ENCODE measurements around the gene PTPRT. TPM values are rescaled to one million over a fixed set of nuclear protein-coding genes. Genes with fewer than 3 reads are reported as not detected.

The PTPRT gene
- total and polyA plus RNA-seq, 5 donors: 0.06 to 0.40 (median 0.20) TPM

GRCh38 chr20:42678895-42679294 is 510.8 kb downstream of the PTPRT start:
- ATAC-seq (no peak), DNase-seq (no peak)
- H3K4me3 ChIP-seq (ENCODE audit: low read length): no peak overlapping the region
- no peaks in the 10 kb centered on the region for H3K4me1 ChIP-seq (ENCODE audit: control insufficient read depth, insufficient read depth, low read length)
- WGBS: 36% methylated on average over 3 of the region's 3 CpGs
- no peaks in the 10 kb centered on the region for H3K27me3 ChIP-seq (ENCODE audit: control insufficient read depth, insufficient read depth)
- no peaks in the 10 kb centered on the region for H3K9me3 ChIP-seq (ENCODE audit: control insufficient read depth, low read length)
- no peak overlapping the region for H3K27ac ChIP-seq (ENCODE audit: low read length)
- intact Hi-C loops (cut with DNase I): no loop called here

GRCh38 chr20:42656130-42656529 is 533.6 kb downstream of the PTPRT start:
- Histone ChIP-seq H3K4me1 (ENCODE audit: control insufficient read depth, insufficient read depth, low read length) (no peaks in the 10 kb centered on the region), H3K9me3 (ENCODE audit: control insufficient read depth, low read length) (no peaks in the 10 kb centered on the region), H3K27ac (ENCODE audit: low read length) (no peak overlapping the region), H3K4me3 (ENCODE audit: low read length) (no peak overlapping the region), H3K27me3 (ENCODE audit: control insufficient read depth, insufficient read depth) (no peaks in the 10 kb centered on the region)
- DNase-seq: no peak
- 29% methylated on average over 2 of the region's 2 CpGs for WGBS
- intact Hi-C loops (cut with DNase I): no loop called here
- ATAC-seq: no peak

DNA sequence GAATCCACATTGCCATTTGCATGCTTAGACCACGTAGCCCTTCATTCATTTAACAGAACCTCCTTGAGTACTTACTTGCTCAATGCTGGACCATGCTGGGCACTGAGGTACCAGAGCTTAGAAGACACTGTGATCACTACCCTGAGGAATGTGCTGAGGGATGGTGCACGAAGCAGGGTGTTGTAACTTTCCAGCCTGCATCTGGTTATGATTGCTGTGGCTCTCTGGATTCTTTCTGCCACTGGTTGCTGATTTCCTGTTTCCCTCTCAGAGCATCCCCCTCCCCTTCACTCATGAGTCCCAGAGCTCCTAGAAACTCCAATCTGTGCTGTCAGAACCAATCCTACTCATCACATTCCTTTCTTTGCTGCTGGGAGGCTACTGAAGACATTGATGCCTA is 537.4 kb downstream of the PTPRT start:
- no peaks in the 10 kb centered on the region for H3K27me3 ChIP-seq (ENCODE audit: control insufficient read depth, insufficient read depth)
- H3K4me3 ChIP-seq (ENCODE audit: low read length): no peak overlapping the region
- intact Hi-C loops (cut with DNase I): no loop called here
- H3K27ac ChIP-seq (ENCODE audit: low read length): no peak overlapping the region
- H3K9me3 ChIP-seq (ENCODE audit: control insufficient read depth, low read length): no peaks in the 10 kb centered on the region
- DNase-seq (no peak), ATAC-seq (no peak)
- no peaks in the 10 kb centered on the region for H3K4me1 ChIP-seq (ENCODE audit: control insufficient read depth, insufficient read depth, low read length)
- 31% methylated on average over 2 of the region's 2 CpGs for WGBS

- Histone ChIP-seq H3K27ac (ENCODE audit: low read length) (no peak overlapping the region), H3K4me1 (ENCODE audit: control insufficient read depth, insufficient read depth, low read length) (no peaks in the 10 kb centered on the region), H3K4me3 (ENCODE audit: low read length) (no peak overlapping the region), H3K9me3 (ENCODE audit: control insufficient read depth, low read length) (no peaks in the 10 kb centered on the region), H3K27me3 (ENCODE audit: control insufficient read depth, insufficient read depth) (no peaks in the 10 kb centered on the region)
- ATAC-seq: no peak
- no peak for DNase-seq
- intact Hi-C loops (cut with DNase I): no loop called here
These were observed 539.4 kb downstream of the PTPRT start for GRCh38 chr20:42650191-42650746.

GRCh38 chr20:42649748-42650147 is 540.0 kb downstream of the PTPRT start:
- Histone ChIP-seq H3K4me1 (ENCODE audit: control insufficient read depth, insufficient read depth, low read length) (no peaks in the 10 kb centered on the region), H3K27ac (ENCODE audit: low read length) (no peak overlapping the region), H3K27me3 (ENCODE audit: control insufficient read depth, insufficient read depth) (no peaks in the 10 kb centered on the region), H3K9me3 (ENCODE audit: control insufficient read depth, low read length) (no peaks in the 10 kb centered on the region), H3K4me3 (ENCODE audit: low read length) (no peak overlapping the region)
- ATAC-seq (no peak), DNase-seq (no peak)
- intact Hi-C loops (cut with DNase I): no loop called here

DNA sequence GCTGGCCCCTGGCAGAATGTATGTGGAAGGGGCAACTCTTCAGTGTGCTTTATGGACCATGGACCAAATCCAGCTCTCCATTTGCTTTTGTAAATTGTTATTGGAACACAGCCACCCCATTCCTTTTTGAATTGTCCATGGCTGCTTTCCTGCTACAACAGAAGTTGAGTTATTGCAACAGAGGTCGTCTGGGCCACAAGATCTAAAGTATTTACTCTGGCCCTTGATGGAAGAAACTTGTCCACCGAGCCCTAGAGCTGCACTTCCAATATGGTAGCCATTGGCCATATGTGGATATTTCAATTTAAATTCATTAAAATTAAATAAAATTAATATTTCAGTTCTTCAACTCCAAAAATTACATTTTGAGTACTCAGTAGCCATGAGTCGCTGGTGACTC is 543.5 kb downstream of the PTPRT start:
- ATAC-seq (no peak), DNase-seq (no peak)
- Histone ChIP-seq H3K9me3 (ENCODE audit: control insufficient read depth, low read length) (no peaks in the 10 kb centered on the region), H3K4me3 (ENCODE audit: low read length) (no peak overlapping the region), H3K27me3 (ENCODE audit: control insufficient read depth, insufficient read depth) (no peaks in the 10 kb centered on the region), H3K4me1 (ENCODE audit: control insufficient read depth, insufficient read depth, low read length) (no peaks in the 10 kb centered on the region), H3K27ac (ENCODE audit: low read length) (no peak overlapping the region)
- WGBS: 58% methylated on average over 3 of the region's 3 CpGs
- intact Hi-C loops (cut with DNase I): no loop called here

GRCh38 chr20:42641886-42642285 is 547.8 kb downstream of the PTPRT start:
- DNase-seq (no peak), ATAC-seq (no peak)
- no peaks in the 10 kb centered on the region for H3K9me3 ChIP-seq (ENCODE audit: control insufficient read depth, low read length)
- no peak overlapping the region for H3K4me3 ChIP-seq (ENCODE audit: low read length)
- no peak overlapping the region for H3K27ac ChIP-seq (ENCODE audit: low read length)
- no peaks in the 10 kb centered on the region for H3K27me3 ChIP-seq (ENCODE audit: control insufficient read depth, insufficient read depth)
- no peaks in the 10 kb centered on the region for H3K4me1 ChIP-seq (ENCODE audit: control insufficient read depth, insufficient read depth, low read length)
- intact Hi-C loops (cut with DNase I): no loop called here
- 55% methylated on average over 1 of the region's 1 CpG for WGBS

GRCh38 chr20:42639140-42639539 is 550.6 kb downstream of the PTPRT start:
- H3K27ac ChIP-seq (ENCODE audit: low read length): no peak overlapping the region
- no peaks in the 10 kb centered on the region for H3K4me1 ChIP-seq (ENCODE audit: control insufficient read depth, insufficient read depth, low read length)
- DNase-seq (no peak), ATAC-seq (no peak)
- intact Hi-C loops (cut with DNase I): no loop called here
- H3K9me3 ChIP-seq (ENCODE audit: control insufficient read depth, low read length): no peaks in the 10 kb centered on the region
- no peak overlapping the region for H3K4me3 ChIP-seq (ENCODE audit: low read length)
- 59% methylated on average over 5 of the region's 5 CpGs for WGBS
- no peaks in the 10 kb centered on the region for H3K27me3 ChIP-seq (ENCODE audit: control insufficient read depth, insufficient read depth)

GRCh38 chr20:42635699-42636411 is 553.9 kb downstream of the PTPRT start:
- H3K27me3 ChIP-seq (ENCODE audit: control insufficient read depth, insufficient read depth): no peaks in the 10 kb centered on the region
- intact Hi-C loops (cut with DNase I): no loop called here
- H3K4me3 ChIP-seq (ENCODE audit: low read length): no peak overlapping the region
- no peaks in the 10 kb centered on the region for H3K9me3 ChIP-seq (ENCODE audit: control insufficient read depth, low read length)
- WGBS: 72% methylated on average over 6 of the region's 6 CpGs
- H3K4me1 ChIP-seq (ENCODE audit: control insufficient read depth, insufficient read depth, low read length): no peaks in the 10 kb centered on the region
- no peak for ATAC-seq
- DNase-seq: no peak
- no peak overlapping the region for H3K27ac ChIP-seq (ENCODE audit: low read length)

DNA sequence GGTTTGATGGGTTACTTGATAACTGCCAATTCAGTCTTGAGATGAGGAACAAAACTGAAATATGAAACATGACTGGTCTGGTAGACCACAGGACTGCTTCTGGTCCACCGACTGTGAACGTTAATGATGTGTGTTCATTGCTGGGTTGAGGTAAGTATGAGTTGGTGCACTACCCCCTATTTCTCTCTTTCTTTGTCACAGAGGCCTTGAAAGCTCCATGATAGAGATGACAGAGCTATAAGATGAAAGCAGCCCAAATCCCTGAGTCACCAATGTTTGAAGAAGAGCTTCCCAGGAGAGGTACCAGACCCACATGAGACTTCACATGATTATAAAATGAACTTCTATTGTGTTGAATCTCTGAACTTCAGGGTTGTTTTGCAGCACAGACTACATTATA is 555.5 kb downstream of the PTPRT start:
- intact Hi-C loops (cut with DNase I): no loop called here
- WGBS: 95% methylated on average over 2 of the region's 2 CpGs

GRCh38 chr20:42628683-42629082 is 561.0 kb downstream of the PTPRT start:
- 73% methylated on average over 1 of the region's 1 CpG for WGBS
- ATAC-seq: no peak
- Histone ChIP-seq H3K27ac (ENCODE audit: low read length) (no peak overlapping the region), H3K4me3 (ENCODE audit: low read length) (no peak overlapping the region), H3K4me1 (ENCODE audit: control insufficient read depth, insufficient read depth, low read length) (no peaks in the 10 kb centered on the region), H3K27me3 (ENCODE audit: control insufficient read depth, insufficient read depth) (no peaks in the 10 kb centered on the region), H3K9me3 (ENCODE audit: control insufficient read depth, low read length) (no peaks in the 10 kb centered on the region)
- intact Hi-C loops (cut with DNase I): no loop called here
- DNase-seq: no peak

More for the DNA sequence above, 555.5 kb downstream of the PTPRT start:
- ATAC-seq (no peak), DNase-seq (no peak)
- H3K27me3 ChIP-seq (ENCODE audit: control insufficient read depth, insufficient read depth): no peaks in the 10 kb centered on the region
- no peaks in the 10 kb centered on the region for H3K9me3 ChIP-seq (ENCODE audit: control insufficient read depth, low read length)
- no peak overlapping the region for H3K27ac ChIP-seq (ENCODE audit: low read length)
- no peak overlapping the region for H3K4me3 ChIP-seq (ENCODE audit: low read length)
- H3K4me1 ChIP-seq (ENCODE audit: control insufficient read depth, insufficient read depth, low read length): no peaks in the 10 kb centered on the region

GRCh38 chr20:42613076-42613475 is 576.6 kb downstream of the PTPRT start:
- no peak overlapping the region for H3K27ac ChIP-seq (ENCODE audit: low read length)
- 73% methylated on average over 3 of the region's 3 CpGs for WGBS
- ATAC-seq: no peak
- no peaks in the 10 kb centered on the region for H3K9me3 ChIP-seq (ENCODE audit: control insufficient read depth, low read length)
- no peak for DNase-seq
- intact Hi-C loops (cut with DNase I): no loop called here
- no peaks in the 10 kb centered on the region for H3K4me1 ChIP-seq (ENCODE audit: control insufficient read depth, insufficient read depth, low read length)
- H3K27me3 ChIP-seq (ENCODE audit: control insufficient read depth, insufficient read depth): no peaks in the 10 kb centered on the region
- no peak overlapping the region for H3K4me3 ChIP-seq (ENCODE audit: low read length)
